GM18526 (cell line): ENCODE results near the gene COX20.

Experiments used
- POLR2A ChIP-seq: IDR thresholded peaks from 3 replicates; pipeline ENCODE4 v1.6.1; 2011; ENCODE audit not compliant: insufficient read length; ENCODE audit errors: extremely low read depth

The COX20 gene

GRCh38 chr1:244813327-244813726 is 22.1 kb upstream of the COX20 start:
- TF ChIP-seq POLR2A, result no peak

- no peak for TF ChIP-seq POLR2A
These were observed 19.8 kb upstream of the COX20 start for GRCh38 chr1:244815600-244816099.

GRCh38 chr1:244817415-244817894 is 18.0 kb upstream of the COX20 start:
- no peak for TF ChIP-seq POLR2A

DNA sequence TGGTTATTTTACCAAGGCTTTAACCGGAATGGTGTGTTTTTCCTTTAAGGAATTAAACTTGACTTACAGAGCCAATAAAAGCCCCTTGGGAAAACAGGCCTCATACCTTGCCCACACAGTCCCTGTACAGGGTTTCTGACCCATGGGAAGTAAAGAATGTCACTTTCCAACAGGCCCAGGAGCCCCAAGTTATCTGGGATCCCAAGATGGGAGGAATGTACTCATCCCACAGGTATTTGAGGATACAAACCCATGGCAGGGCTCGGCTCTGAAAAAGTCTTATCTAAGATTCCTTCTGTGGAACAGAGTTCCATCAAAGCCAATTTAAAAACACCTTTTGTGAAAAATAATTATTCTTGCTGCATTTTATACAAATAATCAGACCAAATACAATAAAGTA is 15.3 kb upstream of the COX20 start:
- no peak for TF ChIP-seq POLR2A

DNA sequence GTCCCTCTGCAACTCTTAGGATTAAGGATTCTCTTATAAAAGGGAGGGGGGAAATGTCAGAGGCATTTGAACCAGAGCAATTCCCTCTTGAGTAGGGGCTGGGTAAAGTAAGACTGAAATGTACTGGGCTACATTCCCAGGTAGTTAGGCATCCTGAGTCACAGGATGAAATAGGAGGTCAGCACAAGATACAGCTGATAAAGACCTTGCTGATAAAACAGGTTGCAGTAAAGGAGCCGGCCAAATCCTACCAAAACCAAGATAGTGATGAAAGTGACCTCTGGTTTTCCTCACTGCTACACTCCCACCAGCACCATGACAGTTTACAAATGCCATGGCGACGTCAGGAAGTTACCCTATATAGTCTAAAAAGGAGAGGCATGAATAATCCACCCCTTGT is 14.3 kb upstream of the COX20 start:
- no peak for TF ChIP-seq POLR2A

DNA sequence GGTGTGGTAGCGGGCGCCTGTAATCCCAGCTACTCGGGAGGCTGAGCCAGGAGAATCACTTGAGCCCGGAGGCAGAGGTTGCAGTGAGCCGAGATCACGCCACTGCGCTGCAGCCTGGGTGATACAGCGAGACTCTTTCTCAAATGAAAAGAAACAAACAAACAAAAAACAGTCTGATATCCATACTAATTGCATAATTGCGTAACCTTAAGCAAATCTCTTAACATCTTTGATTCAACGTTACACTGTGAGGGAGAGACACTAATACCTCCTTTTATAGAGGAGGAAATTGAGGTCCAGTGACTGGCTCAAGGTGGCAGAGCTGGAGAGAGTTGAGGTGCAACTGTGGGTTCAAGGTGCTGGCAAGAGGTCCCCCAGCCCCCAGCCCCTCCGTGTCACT is 12.6 kb upstream of the COX20 start:
- no peak for TF ChIP-seq POLR2A

- TF ChIP-seq POLR2A, result no peak
These were observed 8.7 kb upstream of the COX20 start for GRCh38 chr1:244826712-244827111.

- TF ChIP-seq POLR2A, result no peak
These were observed 4.8 kb upstream of the COX20 start for GRCh38 chr1:244830639-244831038.

- no peak for TF ChIP-seq POLR2A
These were observed 1.5 kb upstream of the COX20 start for GRCh38 chr1:244833734-244834542.

- TF ChIP-seq POLR2A, result peak; percentile 62
These were observed 749 bp upstream of the COX20 start for GRCh38 chr1:244834543-244835275.

- TF ChIP-seq POLR2A, result no peak
These were observed 670 bp downstream of the COX20 start for GRCh38 chr1:244836135-244836521.

- no peak for TF ChIP-seq POLR2A
These were observed 1.1 kb downstream of the COX20 start for GRCh38 chr1:244836584-244836983.

DNA sequence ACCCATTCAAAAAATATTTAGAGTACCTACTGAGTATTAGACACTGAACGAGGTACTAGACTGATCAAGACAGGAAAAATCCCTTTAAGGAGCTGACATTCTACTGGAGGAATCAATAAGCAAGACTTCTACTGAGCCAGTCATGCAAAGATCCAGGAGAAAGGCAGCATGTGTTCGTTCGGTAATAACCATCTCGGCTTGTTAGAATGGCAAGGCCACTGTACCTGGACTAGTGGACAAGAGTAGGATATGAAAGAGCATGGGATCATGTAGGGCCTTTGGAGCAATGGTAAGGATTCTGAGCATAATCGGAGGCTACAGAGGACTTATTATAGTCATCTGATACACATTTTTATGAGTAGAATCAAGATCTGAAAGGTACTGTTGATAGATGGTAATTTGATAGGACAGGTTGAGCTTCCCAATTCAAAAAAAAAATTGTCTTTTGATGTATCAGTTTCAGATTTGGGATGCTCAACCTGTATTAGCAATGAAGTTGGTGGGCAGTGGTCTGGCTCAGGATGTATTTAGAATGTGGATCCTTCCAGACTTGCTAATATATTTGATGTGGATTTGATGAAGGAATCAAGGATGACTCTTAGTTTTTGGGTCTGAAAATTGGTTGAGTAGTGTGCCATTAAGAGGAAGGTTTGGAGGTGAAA is 2.3 kb downstream of the COX20 start:
- TF ChIP-seq POLR2A, result peak; percentile 11

GRCh38 chr1:244839656-244840055 is 4.2 kb downstream of the COX20 start:
- TF ChIP-seq POLR2A, result no peak

DNA sequence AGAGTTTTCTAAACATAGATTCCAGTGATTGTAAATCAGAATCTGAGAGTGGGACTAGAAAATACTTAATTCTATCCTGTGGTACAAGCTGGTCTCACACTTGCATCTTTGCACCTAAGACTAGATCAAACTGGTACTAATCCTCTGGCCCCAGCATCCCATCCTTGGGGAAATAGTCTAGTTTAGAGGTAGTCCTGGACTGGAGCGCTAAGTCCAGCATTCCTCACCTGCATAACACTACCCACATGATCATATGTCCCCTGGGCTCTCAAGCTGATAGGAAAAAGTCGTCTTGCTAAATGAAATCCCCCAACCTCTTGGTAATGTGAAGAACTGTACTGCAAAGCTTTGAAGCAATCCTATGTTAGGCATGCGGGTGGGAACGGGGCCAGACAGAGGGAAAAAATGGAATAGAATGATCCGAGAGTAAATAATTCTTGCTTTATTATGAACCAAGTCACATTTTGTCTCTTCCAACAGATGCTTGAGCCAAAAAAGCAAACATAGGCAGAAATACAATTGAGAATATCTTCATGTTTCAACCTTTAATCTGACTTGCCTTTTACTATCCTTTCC is 4.8 kb downstream of the COX20 start:
- no peak for TF ChIP-seq POLR2A
